ENCODE measurements around the gene IFNGR1. TPM values are rescaled to one million over a fixed set of nuclear protein-coding genes. Genes with fewer than 3 reads are reported as not detected.

IFNGR1 gene
- total and polyA plus RNA-seq, 10 of the 15 experiments (the other 5 are each of a cell fraction or from before 2014, with no cell fraction given) = 89.0 to 296 (median 138) TPM

GRCh38 chr6:137165375-137166246, 53.6 kb downstream of the IFNGR1 start (continued):
- no peak for TF ChIP-seq NR2C2 (IDR thresholded peaks at IDR 0.05; ENCODE audit: borderline replicate concordance, control insufficient read depth, insufficient read length, low read depth)
- TF ChIP-seq NKRF (conservative IDR thresholded peaks at IDR 0.05) = no peak
- peak; percentile 71; the same call in 1 of the 2 replicates for TF ChIP-seq YY1 (IDR thresholded peaks at IDR 0.05; ENCODE audit: low read depth, low read length)
- peak; percentile 68 for TF ChIP-seq MTA2 (IDR thresholded peaks at IDR 0.05; ENCODE audit: low read depth)
- TF ChIP-seq SP1 (IDR thresholded peaks at IDR 0.05; ENCODE audit: low read depth, low read length) = no peak
- TF ChIP-seq, protein P1, sequence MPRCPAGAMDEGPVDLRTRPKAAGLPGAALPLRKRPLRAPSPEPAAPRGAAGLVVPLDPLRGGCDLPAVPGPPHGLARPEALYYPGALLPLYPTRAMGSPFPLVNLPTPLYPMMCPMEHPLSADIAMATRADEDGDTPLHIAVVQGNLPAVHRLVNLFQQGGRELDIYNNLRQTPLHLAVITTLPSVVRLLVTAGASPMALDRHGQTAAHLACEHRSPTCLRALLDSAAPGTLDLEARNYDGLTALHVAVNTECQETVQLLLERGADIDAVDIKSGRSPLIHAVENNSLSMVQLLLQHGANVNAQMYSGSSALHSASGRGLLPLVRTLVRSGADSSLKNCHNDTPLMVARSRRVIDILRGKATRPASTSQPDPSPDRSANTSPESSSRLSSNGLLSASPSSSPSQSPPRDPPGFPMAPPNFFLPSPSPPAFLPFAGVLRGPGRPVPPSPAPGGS (IDR thresholded peaks at IDR 0.05; ENCODE audit: borderline replicate concordance, insufficient read depth, low read depth, low read length, poor library complexity, severe bottlenecking) = peak; percentile 62
- no peak for TF ChIP-seq TCF3 (IDR thresholded peaks at IDR 0.05; ENCODE audit: borderline replicate concordance, insufficient read depth, low read depth, low read length)
- TF ChIP-seq FOS (IDR thresholded peaks at IDR 0.05; ENCODE audit: borderline replicate concordance, extremely low read depth, insufficient read length) = no peak
- TF ChIP-seq, protein P2, sequence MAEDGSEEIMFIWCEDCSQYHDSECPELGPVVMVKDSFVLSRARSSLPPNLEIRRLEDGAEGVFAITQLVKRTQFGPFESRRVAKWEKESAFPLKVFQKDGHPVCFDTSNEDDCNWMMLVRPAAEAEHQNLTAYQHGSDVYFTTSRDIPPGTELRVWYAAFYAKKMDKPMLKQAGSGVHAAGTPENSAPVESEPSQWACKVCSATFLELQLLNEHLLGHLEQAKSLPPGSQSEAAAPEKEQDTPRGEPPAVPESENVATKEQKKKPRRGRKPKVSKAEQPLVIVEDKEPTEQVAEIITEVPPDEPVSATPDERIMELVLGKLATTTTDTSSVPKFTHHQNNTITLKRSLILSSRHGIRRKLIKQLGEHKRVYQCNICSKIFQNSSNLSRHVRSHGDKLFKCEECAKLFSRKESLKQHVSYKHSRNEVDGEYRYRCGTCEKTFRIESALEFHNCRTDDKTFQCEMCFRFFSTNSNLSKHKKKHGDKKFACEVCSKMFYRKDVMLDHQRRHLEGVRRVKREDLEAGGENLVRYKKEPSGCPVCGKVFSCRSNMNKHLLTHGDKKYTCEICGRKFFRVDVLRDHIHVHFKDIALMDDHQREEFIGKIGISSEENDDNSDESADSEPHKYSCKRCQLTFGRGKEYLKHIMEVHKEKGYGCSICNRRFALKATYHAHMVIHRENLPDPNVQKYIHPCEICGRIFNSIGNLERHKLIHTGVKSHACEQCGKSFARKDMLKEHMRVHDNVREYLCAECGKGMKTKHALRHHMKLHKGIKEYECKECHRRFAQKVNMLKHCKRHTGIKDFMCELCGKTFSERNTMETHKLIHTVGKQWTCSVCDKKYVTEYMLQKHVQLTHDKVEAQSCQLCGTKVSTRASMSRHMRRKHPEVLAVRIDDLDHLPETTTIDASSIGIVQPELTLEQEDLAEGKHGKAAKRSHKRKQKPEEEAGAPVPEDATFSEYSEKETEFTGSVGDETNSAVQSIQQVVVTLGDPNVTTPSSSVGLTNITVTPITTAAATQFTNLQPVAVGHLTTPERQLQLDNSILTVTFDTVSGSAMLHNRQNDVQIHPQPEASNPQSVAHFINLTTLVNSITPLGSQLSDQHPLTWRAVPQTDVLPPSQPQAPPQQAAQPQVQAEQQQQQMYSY (CRISPR knock-in tag; IDR thresholded peaks at IDR 0.05) = no peak
- TF ChIP-seq, protein P3, sequence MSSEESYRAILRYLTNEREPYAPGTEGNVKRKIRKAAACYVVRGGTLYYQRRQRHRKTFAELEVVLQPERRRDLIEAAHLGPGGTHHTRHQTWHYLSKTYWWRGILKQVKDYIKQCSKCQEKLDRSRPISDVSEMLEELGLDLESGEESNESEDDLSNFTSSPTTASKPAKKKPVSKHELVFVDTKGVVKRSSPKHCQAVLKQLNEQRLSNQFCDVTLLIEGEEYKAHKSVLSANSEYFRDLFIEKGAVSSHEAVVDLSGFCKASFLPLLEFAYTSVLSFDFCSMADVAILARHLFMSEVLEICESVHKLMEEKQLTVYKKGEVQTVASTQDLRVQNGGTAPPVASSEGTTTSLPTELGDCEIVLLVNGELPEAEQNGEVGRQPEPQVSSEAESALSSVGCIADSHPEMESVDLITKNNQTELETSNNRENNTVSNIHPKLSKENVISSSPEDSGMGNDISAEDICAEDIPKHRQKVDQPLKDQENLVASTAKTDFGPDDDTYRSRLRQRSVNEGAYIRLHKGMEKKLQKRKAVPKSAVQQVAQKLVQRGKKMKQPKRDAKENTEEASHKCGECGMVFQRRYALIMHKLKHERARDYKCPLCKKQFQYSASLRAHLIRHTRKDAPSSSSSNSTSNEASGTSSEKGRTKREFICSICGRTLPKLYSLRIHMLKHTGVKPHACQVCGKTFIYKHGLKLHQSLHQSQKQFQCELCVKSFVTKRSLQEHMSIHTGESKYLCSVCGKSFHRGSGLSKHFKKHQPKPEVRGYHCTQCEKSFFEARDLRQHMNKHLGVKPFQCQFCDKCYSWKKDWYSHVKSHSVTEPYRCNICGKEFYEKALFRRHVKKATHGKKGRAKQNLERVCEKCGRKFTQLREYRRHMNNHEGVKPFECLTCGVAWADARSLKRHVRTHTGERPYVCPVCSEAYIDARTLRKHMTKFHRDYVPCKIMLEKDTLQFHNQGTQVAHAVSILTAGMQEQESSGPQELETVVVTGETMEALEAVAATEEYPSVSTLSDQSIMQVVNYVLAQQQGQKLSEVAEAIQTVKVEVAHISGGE (CRISPR knock-in tag; IDR thresholded peaks at IDR 0.05) = no peak
- TF ChIP-seq ATF2 (IDR thresholded peaks at IDR 0.05; ENCODE audit: low read length) = peak; percentile 53; the same call in 1 of the 2 replicates
- no peak for TF ChIP-seq WRNIP1 (IDR thresholded peaks at IDR 0.05; ENCODE audit: borderline replicate concordance, low read depth, low read length)
- no peak for TF ChIP-seq ZNF274 (IDR thresholded peaks at IDR 0.05; ENCODE audit: insufficient read depth, insufficient read length)
- TF ChIP-seq NR2F1 (conservative IDR thresholded peaks at IDR 0.05) = no peak
- TF ChIP-seq KDM1A (IDR thresholded peaks at IDR 0.05; ENCODE audit: borderline replicate concordance) = no peak

Data from GM12878 (cell line).